ENCODE results near the gene CIAO2A.

CIAO2A gene

GRCh38 chr15:64023220-64023619 is 70.4 kb downstream of the CIAO2A start:
- intact Hi-C loops (cut with DNase I) = no loop called here
- DNase-seq = no peak

GRCh38 chr15:64022571-64022970 is 71.1 kb downstream of the CIAO2A start:
- intact Hi-C loops (cut with DNase I) = no loop called here
- DNase-seq = no peak
